ENCODE measurements around the gene ASIC1. TPM values are rescaled to one million over a fixed set of nuclear protein-coding genes. Genes with fewer than 3 reads are reported as not detected.
A peak's percentile ranks its signal among the peaks of the same experiment; 100 is the strongest.

Gene ASIC1
- total and polyA plus RNA-seq, 2 of the 13 experiments (the other 11 are each of a cell fraction or from before 2014, with no cell fraction given): 0.44 to 1.5 TPM

GRCh38 chr12:50110127-50110761 lies 52.8 kb downstream of the ASIC1 start (continued):
- TF ChIP-seq TARDBP (CRISPR knock-in tag; IDR thresholded peaks at IDR 0.05) (peak; percentile 32; the same call in 1 of the 2 replicates), CHCHD3 (CRISPR knock-in tag; IDR thresholded peaks at IDR 0.05) (no peak), PAX8 (CRISPR knock-in tag; IDR thresholded peaks at IDR 0.05; ENCODE audit: borderline replicate concordance) (no peak), BCL6 (CRISPR knock-in tag; IDR thresholded peaks at IDR 0.05) (0 out of 2 replicates have a peak, but pooled peaks have one; percentile 13), CEBPG (CRISPR knock-in tag; IDR thresholded peaks at IDR 0.05) (no peak), ZNF776 (CRISPR knock-in tag; IDR thresholded peaks at IDR 0.05) (no peak), SPEN (CRISPR knock-in tag; IDR thresholded peaks at IDR 0.05; ENCODE audit: low read depth) (0 out of 2 replicates have a peak, but pooled peaks have one; percentile 34), ETV6 (CRISPR knock-in tag; conservative IDR thresholded peaks at IDR 0.05) (no peak), IRF1 (CRISPR knock-in tag; IDR thresholded peaks at IDR 0.05; ENCODE audit: low read depth) (no peak), IKZF4 (CRISPR knock-in tag; IDR thresholded peaks at IDR 0.05; ENCODE audit: borderline replicate concordance, low read depth, not compliant biosample characterization) (peak; percentile 32), TERF1 (CRISPR knock-in tag; IDR thresholded peaks at IDR 0.05) (no peak), RXRA (CRISPR knock-in tag; IDR thresholded peaks at IDR 0.05) (peak; percentile 47), CCDC6 (CRISPR knock-in tag; IDR thresholded peaks at IDR 0.05) (0 out of 2 replicates have a peak, but pooled peaks have one; percentile 34), CBX5 (CRISPR knock-in tag; IDR thresholded peaks at IDR 0.05; ENCODE audit: borderline replicate concordance) (peak; percentile 14; the same call in 1 of the 2 replicates), ZNF274 (CRISPR knock-in tag; IDR thresholded peaks at IDR 0.05) (no peak)
- TF ChIP-seq, protein P1, sequence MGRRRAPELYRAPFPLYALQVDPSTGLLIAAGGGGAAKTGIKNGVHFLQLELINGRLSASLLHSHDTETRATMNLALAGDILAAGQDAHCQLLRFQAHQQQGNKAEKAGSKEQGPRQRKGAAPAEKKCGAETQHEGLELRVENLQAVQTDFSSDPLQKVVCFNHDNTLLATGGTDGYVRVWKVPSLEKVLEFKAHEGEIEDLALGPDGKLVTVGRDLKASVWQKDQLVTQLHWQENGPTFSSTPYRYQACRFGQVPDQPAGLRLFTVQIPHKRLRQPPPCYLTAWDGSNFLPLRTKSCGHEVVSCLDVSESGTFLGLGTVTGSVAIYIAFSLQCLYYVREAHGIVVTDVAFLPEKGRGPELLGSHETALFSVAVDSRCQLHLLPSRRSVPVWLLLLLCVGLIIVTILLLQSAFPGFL (CRISPR knock-in tag; IDR thresholded peaks at IDR 0.05): no peak
- TF ChIP-seq, protein P2, sequence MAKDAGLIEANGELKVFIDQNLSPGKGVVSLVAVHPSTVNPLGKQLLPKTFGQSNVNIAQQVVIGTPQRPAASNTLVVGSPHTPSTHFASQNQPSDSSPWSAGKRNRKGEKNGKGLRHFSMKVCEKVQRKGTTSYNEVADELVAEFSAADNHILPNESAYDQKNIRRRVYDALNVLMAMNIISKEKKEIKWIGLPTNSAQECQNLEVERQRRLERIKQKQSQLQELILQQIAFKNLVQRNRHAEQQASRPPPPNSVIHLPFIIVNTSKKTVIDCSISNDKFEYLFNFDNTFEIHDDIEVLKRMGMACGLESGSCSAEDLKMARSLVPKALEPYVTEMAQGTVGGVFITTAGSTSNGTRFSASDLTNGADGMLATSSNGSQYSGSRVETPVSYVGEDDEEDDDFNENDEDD (CRISPR knock-in tag; IDR thresholded peaks at IDR 0.05; ENCODE audit: borderline replicate concordance): no peak; the same call in 1 of the 2 replicates
- TF ChIP-seq, protein P3, sequence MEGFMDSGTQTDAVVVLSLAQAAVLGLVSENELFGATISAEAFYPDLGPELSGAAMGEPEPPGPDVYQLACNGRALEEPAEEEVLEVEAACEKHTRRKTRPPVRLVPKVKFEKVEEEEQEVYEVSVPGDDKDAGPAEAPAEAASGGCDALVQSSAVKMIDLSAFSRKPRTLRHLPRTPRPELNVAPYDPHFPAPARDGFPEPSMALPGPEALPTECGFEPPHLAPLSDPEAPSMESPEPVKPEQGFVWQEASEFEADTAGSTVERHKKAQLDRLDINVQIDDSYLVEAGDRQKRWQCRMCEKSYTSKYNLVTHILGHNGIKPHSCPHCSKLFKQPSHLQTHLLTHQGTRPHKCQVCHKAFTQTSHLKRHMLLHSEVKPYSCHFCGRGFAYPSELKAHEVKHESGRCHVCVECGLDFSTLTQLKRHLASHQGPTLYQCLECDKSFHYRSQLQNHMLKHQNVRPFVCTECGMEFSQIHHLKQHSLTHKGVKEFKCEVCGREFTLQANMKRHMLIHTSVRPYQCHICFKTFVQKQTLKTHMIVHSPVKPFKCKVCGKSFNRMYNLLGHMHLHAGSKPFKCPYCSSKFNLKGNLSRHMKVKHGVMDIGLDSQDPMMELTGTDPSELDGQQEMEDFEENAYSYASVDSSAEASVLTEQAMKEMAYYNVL (CRISPR knock-in tag; IDR thresholded peaks at IDR 0.05; ENCODE audit: borderline replicate concordance): peak; percentile 80; the same call in 1 of the 2 replicates
- TF ChIP-seq, protein P4, sequence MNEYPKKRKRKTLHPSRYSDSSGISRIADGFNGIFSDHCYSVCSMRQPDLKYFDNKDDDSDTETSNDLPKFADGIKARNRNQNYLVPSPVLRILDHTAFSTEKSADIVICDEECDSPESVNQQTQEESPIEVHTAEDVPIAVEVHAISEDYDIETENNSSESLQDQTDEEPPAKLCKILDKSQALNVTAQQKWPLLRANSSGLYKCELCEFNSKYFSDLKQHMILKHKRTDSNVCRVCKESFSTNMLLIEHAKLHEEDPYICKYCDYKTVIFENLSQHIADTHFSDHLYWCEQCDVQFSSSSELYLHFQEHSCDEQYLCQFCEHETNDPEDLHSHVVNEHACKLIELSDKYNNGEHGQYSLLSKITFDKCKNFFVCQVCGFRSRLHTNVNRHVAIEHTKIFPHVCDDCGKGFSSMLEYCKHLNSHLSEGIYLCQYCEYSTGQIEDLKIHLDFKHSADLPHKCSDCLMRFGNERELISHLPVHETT (CRISPR knock-in tag; conservative IDR thresholded peaks at IDR 0.05): peak; percentile 9; the same call in 1 of the 2 replicates

Measured in HepG2 (cell line).